Neural progenitor cell (in vitro differentiated cells): ENCODE measurements around the gene LRP3. TPM values are rescaled to one million over a fixed set of nuclear protein-coding genes. Genes with fewer than 3 reads are reported as not detected.

Source experiments
- DNase-seq: peaks from one replicate; pipeline ENCODE4 v3.0.0-alpha.2; 2016; ENCODE audit warnings: low spot score
- H2AFZ ChIP-seq: fragments of 200-600 bp; sonication (generic); replicated peaks from 2 replicates; pipeline ENCODE4 v1.6.1; 2016; ENCODE audit warnings: antibody characterized with exemption
- H3F3A ChIP-seq: fragments of 200-600 bp; sonication (generic); 2 replicates; pipeline ENCODE4 v1.6.1; 2016; ENCODE audit warnings: antibody characterized with exemption, low read depth
- H3K27ac ChIP-seq: fragments of 200-600 bp; sonication (generic); 2 replicates; pipeline ENCODE4 v1.5.1; 2016; ENCODE audit warnings: mild to moderate bottlenecking
- H3K27me3 ChIP-seq: fragments of 200-600 bp; sonication (generic); 2 replicates; pipeline ENCODE4 v1.6.1; 2016; ENCODE audit warnings: mild to moderate bottlenecking, moderate library complexity
- H3K36me3 ChIP-seq: fragments of 200-600 bp; sonication (generic); 2 replicates; pipeline ENCODE4 v1.5.1; 2016
- H3K4me1 ChIP-seq: fragments of 200-600 bp; sonication (generic); 2 replicates; pipeline ENCODE4 v1.6.1; 2016; ENCODE audit warnings: mixed run types
- H3K4me2 ChIP-seq: fragments of 200-600 bp; sonication (generic); 2 replicates; pipeline ENCODE4 v1.6.1; 2016
- H3K4me3 ChIP-seq: fragments of 200-600 bp; sonication (generic); 2 replicates; pipeline ENCODE4 v1.5.1; 2016
- H3K79me2 ChIP-seq: fragments of 200-600 bp; sonication (generic); 2 replicates; pipeline ENCODE4 v1.6.1; 2016; ENCODE audit warnings: low read depth
- H3K9ac ChIP-seq: fragments of 200-600 bp; sonication (generic); 2 replicates; pipeline ENCODE4 v1.6.1; 2016
- H3K9me3 ChIP-seq: fragments of 200-600 bp; sonication (generic); 2 replicates; pipeline ENCODE4 v1.5.1; 2016; ENCODE audit warnings: low read depth
- H4K20me1 ChIP-seq: fragments of 200-600 bp; sonication (generic); 2 replicates; pipeline ENCODE4 v1.6.1; 2016; ENCODE audit warnings: low read depth
- H3K27ac Mint-ChIP-seq: 3 replicates; pipeline ENCODE4 v1.8.0; 2021; ENCODE audit warnings: mixed read lengths
- H3K27me3 Mint-ChIP-seq: 2 replicates; pipeline ENCODE4 v1.8.0; 2022; ENCODE audit warnings: low read depth, mild to moderate bottlenecking, inconsistent platforms, moderate library complexity, mixed read lengths; ENCODE audit not compliant: insufficient read depth
- H3K36me3 Mint-ChIP-seq: 3 replicates; pipeline ENCODE4 v1.8.0; 2021; ENCODE audit warnings: mixed read lengths
- H3K4me1 Mint-ChIP-seq: 3 replicates; pipeline ENCODE4 v1.8.0; 2021; ENCODE audit warnings: mixed read lengths
- H3K4me3 Mint-ChIP-seq: 3 replicates; pipeline ENCODE4 v1.8.0; 2021; ENCODE audit warnings: mild to moderate bottlenecking, moderate library complexity, mixed read lengths
- H3K9me3 Mint-ChIP-seq: 3 replicates; pipeline ENCODE4 v1.8.0; 2020; ENCODE audit warnings: mixed read lengths
- CTCF ChIP-seq: fragments of 200-600 bp; sonication (generic); IDR thresholded peaks from 2 replicates; pipeline ENCODE4 v1.5.1; 2017; ENCODE audit warnings: antibody characterized with exemption, mild to moderate bottlenecking
- EZH2 ChIP-seq: fragments of 200-600 bp; sonication (generic); IDR thresholded peaks from 2 replicates; pipeline ENCODE4 v1.6.1; 2017; ENCODE audit warnings: antibody characterized with exemption, mild to moderate bottlenecking, moderate library complexity
- EZH2phosphoT487 ChIP-seq: fragments of 200-600 bp; sonication (generic); IDR thresholded peaks from 2 replicates; pipeline ENCODE4 v1.6.1; 2017; ENCODE audit warnings: antibody characterized with exemption
- total RNA-seq: library from RNA; depleted of rRNA; stranded (reverse); fragments of >200 nt; gene quantifications from 2 replicates; pipeline ENCODE4 v1.2.3, GENCODE V29; 2015; ENCODE audit warnings: low replicate concordance

Gene LRP3
- total RNA-seq, 1 donor from 2014 or later = 7.5 TPM

DNA sequence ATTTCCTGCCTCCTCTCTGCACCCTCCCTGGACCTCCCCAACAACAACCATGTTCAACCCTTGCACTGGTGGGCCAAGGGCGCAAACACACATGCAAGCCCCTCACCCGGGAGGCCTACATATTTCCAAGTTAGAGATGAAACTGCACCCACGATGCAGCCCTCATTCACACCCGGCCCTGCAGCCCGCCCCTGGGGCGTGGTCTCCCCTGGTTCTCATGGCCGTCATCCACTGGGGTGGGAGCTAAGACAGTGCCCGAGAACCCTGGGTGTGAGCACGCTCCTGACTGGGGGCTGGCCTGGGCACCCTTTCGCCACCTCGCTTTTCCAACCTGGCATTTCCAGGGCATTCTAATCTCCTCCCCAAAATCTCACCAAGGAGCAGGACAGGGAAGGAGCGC, 38.5 kb downstream of the LRP3 start:
- H3K79me2 ChIP-seq = no peaks in the 10 kb centered on the region
- no peak overlapping the region for H3K4me2 ChIP-seq
- H2AFZ ChIP-seq = no peak overlapping the region
- H3K9me3 ChIP-seq = peaks cover 9% of the 10 kb centered on the region
- Mint-ChIP-seq H3K4me1 (no peaks in the 10 kb centered on the region), H3K9me3 (peaks cover 16% of the 10 kb centered on the region), H3K27me3 (peaks cover 25% of the 10 kb centered on the region), H3K4me3 (no peak overlapping the region), H3K36me3 (no peaks in the 10 kb centered on the region), H3K27ac (no peak overlapping the region)
- no peaks in the 10 kb centered on the region for H4K20me1 ChIP-seq
- no peaks in the 10 kb centered on the region for H3K4me1 ChIP-seq
- H3K27ac ChIP-seq = no peak overlapping the region
- H3K4me3 ChIP-seq = no peak overlapping the region
- DNase-seq = no peak
- no peak for TF ChIP-seq EZH2
- TF ChIP-seq CTCF = no peak
- TF ChIP-seq EZH2phosphoT487 = no peak
- H3K9ac ChIP-seq = no peak overlapping the region
- peaks cover 3% of the 10 kb centered on the region for H3F3A ChIP-seq
- H3K36me3 ChIP-seq = no peaks in the 10 kb centered on the region
- peaks cover 35% of the 10 kb centered on the region for H3K27me3 ChIP-seq

DNA sequence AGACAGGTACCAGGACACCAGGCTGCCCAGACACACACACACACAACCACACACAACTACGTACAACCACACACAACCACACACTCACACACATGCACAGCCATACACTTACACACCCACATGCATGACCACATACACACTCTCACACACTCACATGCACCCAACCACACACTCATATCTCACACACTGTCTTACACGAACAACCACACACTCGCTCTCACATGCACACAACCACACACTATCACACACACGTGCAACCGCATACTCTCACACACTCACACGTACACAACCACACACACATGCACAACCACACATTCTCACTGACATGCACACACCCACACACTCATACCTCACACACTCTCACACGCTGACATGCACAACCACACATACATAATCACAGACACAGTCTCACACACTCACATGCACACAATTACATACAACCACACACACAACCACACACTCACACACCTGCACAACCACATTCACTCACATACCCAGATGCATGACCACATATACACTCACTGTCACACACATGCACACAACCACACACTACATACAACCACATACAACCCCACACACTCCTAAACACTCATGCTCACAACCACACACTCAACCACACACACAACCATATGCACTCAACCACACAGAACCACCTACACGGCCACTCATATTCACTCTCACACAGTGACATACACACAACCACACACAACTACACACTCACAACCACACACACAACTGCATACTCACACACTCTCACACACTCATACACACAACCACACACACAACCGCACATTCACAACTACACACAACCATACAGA, 39.1 kb downstream of the LRP3 start:
- no peak overlapping the region for H3K27ac ChIP-seq
- peaks cover 5% of the 10 kb centered on the region for H3K9me3 ChIP-seq
- no peaks in the 10 kb centered on the region for H3K36me3 ChIP-seq
- no peaks in the 10 kb centered on the region for H3K79me2 ChIP-seq
- no peaks in the 10 kb centered on the region for H3K4me1 ChIP-seq
- H3F3A ChIP-seq = no peaks in the 10 kb centered on the region
- Mint-ChIP-seq H3K4me1 (no peaks in the 10 kb centered on the region), H3K27me3 (peaks cover 21% of the 10 kb centered on the region), H3K4me3 (no peak overlapping the region), H3K9me3 (peaks cover 11% of the 10 kb centered on the region), H3K36me3 (no peaks in the 10 kb centered on the region), H3K27ac (no peak overlapping the region)
- H3K4me3 ChIP-seq = no peak overlapping the region
- no peak for DNase-seq
- no peaks in the 10 kb centered on the region for H4K20me1 ChIP-seq
- no peak overlapping the region for H2AFZ ChIP-seq
- H3K4me2 ChIP-seq = no peak overlapping the region
- peaks cover 29% of the 10 kb centered on the region for H3K27me3 ChIP-seq
- H3K9ac ChIP-seq = no peak overlapping the region
- TF ChIP-seq CTCF = no peak
- no peak for TF ChIP-seq EZH2
- no peak for TF ChIP-seq EZH2phosphoT487

- H3K4me3 ChIP-seq = no peak overlapping the region
- no peaks in the 10 kb centered on the region for H4K20me1 ChIP-seq
- H3K4me1 Mint-ChIP-seq = no peaks in the 10 kb centered on the region
- peaks cover 15% of the 10 kb centered on the region for H3K27me3 Mint-ChIP-seq
- TF ChIP-seq CTCF (no peak), EZH2phosphoT487 (no peak), EZH2 (no peak)
- no peaks in the 10 kb centered on the region for H3K36me3 ChIP-seq
- no peaks in the 10 kb centered on the region for H3F3A ChIP-seq
- H3K4me1 ChIP-seq = no peaks in the 10 kb centered on the region
- H3K9me3 Mint-ChIP-seq = peaks cover 3% of the 10 kb centered on the region
- peaks cover 23% of the 10 kb centered on the region for H3K27me3 ChIP-seq
- no peaks in the 10 kb centered on the region for H3K79me2 ChIP-seq
- H3K36me3 Mint-ChIP-seq = no peaks in the 10 kb centered on the region
- DNase-seq = no peak
- H3K27ac ChIP-seq = no peak overlapping the region
- H3K4me3 Mint-ChIP-seq = no peak overlapping the region
- H3K4me2 ChIP-seq = no peak overlapping the region
- H3K27ac Mint-ChIP-seq = no peak overlapping the region
- no peak overlapping the region for H2AFZ ChIP-seq
- H3K9ac ChIP-seq = no peak overlapping the region
- no peaks in the 10 kb centered on the region for H3K9me3 ChIP-seq
Observed at GRCh38 chr19:33234092-33234491, 40.0 kb downstream of the LRP3 start.
